ENCODE data around the gene PTPRA.

GRCh38 chr20:3044336-3044965 is 171.2 kb downstream of the PTPRA start:
- TF ChIP-seq CTCF (conservative IDR thresholded peaks at IDR 0.05; ENCODE audit: low read depth, low read length) (no peak), EZH2 (IDR thresholded peaks at IDR 0.05; ENCODE audit: borderline replicate concordance, low read depth, low read length, poor library complexity, severe bottlenecking) (no peak)
